ENCODE measurements around the gene TMEM62.
"Not testable (repeated sequence)": the region's sequence is repeated elsewhere in the genome, so short reads cannot be mapped to it uniquely, and the experiment has no call there.

Gene TMEM62

GRCh38 chr15:43219929-43220928 is 86.8 kb downstream of the TMEM62 start:
- TF ChIP-seq CTCF (IDR thresholded peaks at IDR 0.05; ENCODE audit: extremely low read depth, missing control alignments), result no peak
- no peak for DNase-seq (ENCODE audit: low spot score)

- no peak for DNase-seq (ENCODE audit: low spot score)
- no peak for TF ChIP-seq CTCF (IDR thresholded peaks at IDR 0.05; ENCODE audit: extremely low read depth, missing control alignments)
Measured at GRCh38 chr15:43220991-43221403, 87.6 kb downstream of the TMEM62 start, which contains the start of gene EPB42. Gene EPB42, minus strand, starts transcription at chr15:43221018. Its CDS starts 193 bp downstream, at chr15:43220825.

- no peak for TF ChIP-seq CTCF (IDR thresholded peaks at IDR 0.05; ENCODE audit: extremely low read depth, missing control alignments)
- DNase-seq (ENCODE audit: low spot score), result no peak
Measured at GRCh38 chr15:43221422-43221821, 88.0 kb downstream of the TMEM62 start.

GRCh38 chr15:43225201-43225949 is 92.0 kb downstream of the TMEM62 start:
- TF ChIP-seq CTCF (IDR thresholded peaks at IDR 0.05; ENCODE audit: extremely low read depth, missing control alignments), result peak; percentile 60

GRCh38 chr15:43225950-43226255 is 92.5 kb downstream of the TMEM62 start:
- not testable (repeated sequence) for DNase-seq (ENCODE audit: low spot score)

More at GRCh38 chr15:43225201-43225949, 92.0 kb downstream of the TMEM62 start:
- DNase-seq (ENCODE audit: low spot score), result peak; percentile 89

GRCh38 chr15:43226436-43227305 is 93.3 kb downstream of the TMEM62 start:
- TF ChIP-seq CTCF (IDR thresholded peaks at IDR 0.05; ENCODE audit: extremely low read depth, missing control alignments), result no peak
- no peak for DNase-seq (ENCODE audit: low spot score)

- DNase-seq (ENCODE audit: low spot score), result no peak
- TF ChIP-seq CTCF (IDR thresholded peaks at IDR 0.05; ENCODE audit: extremely low read depth, missing control alignments), result no peak
Measured at GRCh38 chr15:43229977-43230376, 96.6 kb downstream of the TMEM62 start.

Measured in GM20000 (cell line).